ENCODE results near the gene SAP30BP. TPM values are rescaled to one million over a fixed set of nuclear protein-coding genes. Genes with fewer than 3 reads are reported as not detected.

Gene SAP30BP
- total RNA-seq, 2 donors from 2014 or later: 96.5 to 113 TPM

DNA sequence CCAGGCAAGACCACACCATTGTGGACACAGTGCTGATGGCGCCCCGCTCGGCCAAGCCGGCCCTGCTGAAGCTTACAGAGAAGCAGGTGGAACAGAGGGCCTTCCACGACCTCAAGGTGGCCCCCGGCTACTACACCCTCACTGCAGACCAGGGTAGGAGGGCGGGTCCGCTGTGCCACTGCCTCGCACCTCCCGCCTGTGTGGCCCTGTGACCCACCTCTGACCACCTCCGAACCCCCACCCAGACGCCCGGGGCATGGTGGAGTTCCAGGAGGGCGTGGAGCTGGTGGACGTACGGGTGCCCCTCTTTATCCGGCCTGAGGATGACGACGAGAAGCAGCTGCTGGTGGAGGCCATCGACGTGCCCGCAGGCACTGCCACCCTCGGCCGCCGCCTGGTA, 75.2 kb downstream of the SAP30BP start:
- no peaks in the 10 kb centered on the region for H3K9me3 Mint-ChIP-seq
- no peaks in the 10 kb centered on the region for H3K36me3 Mint-ChIP-seq (ENCODE audit: low read depth)
- Histone ChIP-seq H3K4me1 (ENCODE audit: control insufficient read depth, insufficient read depth, low read length) (no peaks in the 10 kb centered on the region), H3K9ac (ENCODE audit: extremely low read depth, low read length, poor library complexity, severe bottlenecking) (no peak overlapping the region), H3K27me3 (ENCODE audit: control insufficient read depth, insufficient read depth, low read length, poor library complexity, severe bottlenecking) (no peaks in the 10 kb centered on the region), H3K9me3 (ENCODE audit: control insufficient read depth, low read length) (no peaks in the 10 kb centered on the region), H3K36me3 (ENCODE audit: control insufficient read depth, insufficient read depth, low read length) (no peaks in the 10 kb centered on the region), H3K4me3 (ENCODE audit: low read length) (no peak overlapping the region), H3K27ac (ENCODE audit: low read depth, low read length) (no peak overlapping the region)
- no peaks in the 10 kb centered on the region for H3K4me1 Mint-ChIP-seq
- H3K27me3 Mint-ChIP-seq (ENCODE audit: insufficient read depth): no peaks in the 10 kb centered on the region
- no peak for DNase-seq
- H3K4me3 Mint-ChIP-seq: no peak overlapping the region
- H3K27ac Mint-ChIP-seq: no peak overlapping the region
- 90 to 94% methylated on average over 9 to 25 of the region's 25 CpGs for WGBS, 2 experiments (ENCODE audit: insufficient coverage in 1 of 2, insufficient read length in 1 of 2)
- TF ChIP-seq, protein P1, sequence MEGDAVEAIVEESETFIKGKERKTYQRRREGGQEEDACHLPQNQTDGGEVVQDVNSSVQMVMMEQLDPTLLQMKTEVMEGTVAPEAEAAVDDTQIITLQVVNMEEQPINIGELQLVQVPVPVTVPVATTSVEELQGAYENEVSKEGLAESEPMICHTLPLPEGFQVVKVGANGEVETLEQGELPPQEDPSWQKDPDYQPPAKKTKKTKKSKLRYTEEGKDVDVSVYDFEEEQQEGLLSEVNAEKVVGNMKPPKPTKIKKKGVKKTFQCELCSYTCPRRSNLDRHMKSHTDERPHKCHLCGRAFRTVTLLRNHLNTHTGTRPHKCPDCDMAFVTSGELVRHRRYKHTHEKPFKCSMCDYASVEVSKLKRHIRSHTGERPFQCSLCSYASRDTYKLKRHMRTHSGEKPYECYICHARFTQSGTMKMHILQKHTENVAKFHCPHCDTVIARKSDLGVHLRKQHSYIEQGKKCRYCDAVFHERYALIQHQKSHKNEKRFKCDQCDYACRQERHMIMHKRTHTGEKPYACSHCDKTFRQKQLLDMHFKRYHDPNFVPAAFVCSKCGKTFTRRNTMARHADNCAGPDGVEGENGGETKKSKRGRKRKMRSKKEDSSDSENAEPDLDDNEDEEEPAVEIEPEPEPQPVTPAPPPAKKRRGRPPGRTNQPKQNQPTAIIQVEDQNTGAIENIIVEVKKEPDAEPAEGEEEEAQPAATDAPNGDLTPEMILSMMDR (conservative IDR thresholded peaks at IDR 0.05): no peak

- Histone ChIP-seq H3K4me3 (ENCODE audit: low read length) (no peak overlapping the region), H3K27ac (ENCODE audit: low read depth, low read length) (no peak overlapping the region), H3K4me1 (ENCODE audit: control insufficient read depth, insufficient read depth, low read length) (no peaks in the 10 kb centered on the region), H3K9me3 (ENCODE audit: control insufficient read depth, low read length) (no peaks in the 10 kb centered on the region), H3K9ac (ENCODE audit: extremely low read depth, low read length, poor library complexity, severe bottlenecking) (no peak overlapping the region), H3K36me3 (ENCODE audit: control insufficient read depth, insufficient read depth, low read length) (no peaks in the 10 kb centered on the region), H3K27me3 (ENCODE audit: control insufficient read depth, insufficient read depth, low read length, poor library complexity, severe bottlenecking) (no peaks in the 10 kb centered on the region)
- no peak overlapping the region for H3K4me3 Mint-ChIP-seq
- TF ChIP-seq, protein P1 (conservative IDR thresholded peaks at IDR 0.05): no peak
- H3K36me3 Mint-ChIP-seq (ENCODE audit: low read depth): no peaks in the 10 kb centered on the region
- H3K27ac Mint-ChIP-seq: no peak overlapping the region
- H3K9me3 Mint-ChIP-seq: no peaks in the 10 kb centered on the region
- WGBS, 2 experiments (ENCODE audit: insufficient coverage in 1 of 2, insufficient read length in 1 of 2): 96% methylated on average over 19 to 25 of the region's 25 CpGs
- H3K27me3 Mint-ChIP-seq (ENCODE audit: insufficient read depth): no peaks in the 10 kb centered on the region
- no peaks in the 10 kb centered on the region for H3K4me1 Mint-ChIP-seq
- no peak for DNase-seq
Measured at GRCh38 chr17:75743625-75744206, 76.6 kb downstream of the SAP30BP start.

DNA sequence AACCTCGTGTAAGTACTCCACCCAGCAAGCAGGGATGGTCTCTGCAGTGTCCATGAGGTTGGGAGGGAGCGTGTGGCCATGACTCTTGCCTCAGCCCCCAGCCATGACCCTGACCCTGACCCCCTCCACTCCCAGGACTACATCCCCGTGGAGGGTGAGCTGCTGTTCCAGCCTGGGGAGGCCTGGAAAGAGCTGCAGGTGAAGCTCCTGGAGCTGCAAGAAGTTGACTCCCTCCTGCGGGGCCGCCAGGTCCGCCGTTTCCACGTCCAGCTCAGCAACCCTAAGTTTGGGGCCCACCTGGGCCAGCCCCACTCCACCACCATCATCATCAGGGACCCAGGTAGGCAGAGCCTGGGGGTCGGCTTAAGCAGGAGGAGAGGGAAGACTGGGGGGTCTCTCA, 81.6 kb downstream of the SAP30BP start:
- no peaks in the 10 kb centered on the region for H3K27me3 ChIP-seq (ENCODE audit: control insufficient read depth, insufficient read depth, low read length, poor library complexity, severe bottlenecking)
- 89 to 92% methylated on average over 6 to 9 of the region's 9 CpGs for WGBS, 2 experiments (ENCODE audit: insufficient coverage in 1 of 2, insufficient read length in 1 of 2)

More for the DNA sequence above, 81.6 kb downstream of the SAP30BP start:
- Mint-ChIP-seq H3K4me1 (no peaks in the 10 kb centered on the region), H3K27me3 (ENCODE audit: insufficient read depth) (peaks cover 9% of the 10 kb centered on the region), H3K36me3 (ENCODE audit: low read depth) (no peaks in the 10 kb centered on the region), H3K4me3 (no peak overlapping the region), H3K9me3 (no peaks in the 10 kb centered on the region), H3K27ac (no peak overlapping the region)
- DNase-seq: no peak
- H3K9ac ChIP-seq (ENCODE audit: extremely low read depth, low read length, poor library complexity, severe bottlenecking): no peak overlapping the region
- H3K4me1 ChIP-seq (ENCODE audit: control insufficient read depth, insufficient read depth, low read length): no peaks in the 10 kb centered on the region
- H3K9me3 ChIP-seq (ENCODE audit: control insufficient read depth, low read length): no peaks in the 10 kb centered on the region
- no peaks in the 10 kb centered on the region for H3K36me3 ChIP-seq (ENCODE audit: control insufficient read depth, insufficient read depth, low read length)
- TF ChIP-seq, protein P1 (conservative IDR thresholded peaks at IDR 0.05): no peak
- no peak overlapping the region for H3K4me3 ChIP-seq (ENCODE audit: low read length)
- no peak overlapping the region for H3K27ac ChIP-seq (ENCODE audit: low read depth, low read length)
